Measurements from ENCODE around the gene SURF1.

Gene SURF1

DNA sequence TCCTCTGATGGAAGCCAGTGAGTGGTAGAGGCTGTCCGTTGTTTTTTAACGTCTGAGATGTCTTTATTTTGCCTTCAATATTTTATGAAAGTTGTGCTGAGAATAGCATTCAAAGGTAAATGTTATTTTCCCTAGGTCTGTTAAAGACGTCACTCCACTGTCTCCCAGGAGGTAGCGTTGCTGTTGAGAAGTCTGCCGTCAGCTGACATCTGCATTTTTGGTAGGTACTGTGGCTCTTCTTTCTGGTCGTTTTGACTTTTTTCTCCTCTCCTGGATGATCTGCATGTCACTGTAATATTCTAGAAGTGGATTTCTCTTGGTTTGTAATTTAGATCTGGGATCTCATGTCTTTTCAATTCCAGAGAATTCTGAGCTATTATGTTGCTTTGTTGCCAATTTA, 46.7 kb downstream of the SURF1 start:
- H3K27ac ChIP-seq (ENCODE audit: low read depth, low read length), result no peak overlapping the region
- H3K4me3 ChIP-seq (ENCODE audit: insufficient read depth, low read length, poor library complexity, severe bottlenecking), result no peak overlapping the region
- H2AFZ ChIP-seq (ENCODE audit: low read depth, low read length, severe bottlenecking), result no peak overlapping the region
- no peaks in the 10 kb centered on the region for H3K9me3 ChIP-seq (ENCODE audit: insufficient read depth, low read length)
- no peaks in the 10 kb centered on the region for H3F3A ChIP-seq (ENCODE audit: insufficient read depth)
- H3K9me2 ChIP-seq (replicated peaks; ENCODE audit: insufficient read depth, low read length), result no peaks in the 10 kb centered on the region
- H3K4me2 ChIP-seq (ENCODE audit: low read depth, low read length, poor library complexity, severe bottlenecking), result no peak overlapping the region
- TF ChIP-seq, protein P1, sequence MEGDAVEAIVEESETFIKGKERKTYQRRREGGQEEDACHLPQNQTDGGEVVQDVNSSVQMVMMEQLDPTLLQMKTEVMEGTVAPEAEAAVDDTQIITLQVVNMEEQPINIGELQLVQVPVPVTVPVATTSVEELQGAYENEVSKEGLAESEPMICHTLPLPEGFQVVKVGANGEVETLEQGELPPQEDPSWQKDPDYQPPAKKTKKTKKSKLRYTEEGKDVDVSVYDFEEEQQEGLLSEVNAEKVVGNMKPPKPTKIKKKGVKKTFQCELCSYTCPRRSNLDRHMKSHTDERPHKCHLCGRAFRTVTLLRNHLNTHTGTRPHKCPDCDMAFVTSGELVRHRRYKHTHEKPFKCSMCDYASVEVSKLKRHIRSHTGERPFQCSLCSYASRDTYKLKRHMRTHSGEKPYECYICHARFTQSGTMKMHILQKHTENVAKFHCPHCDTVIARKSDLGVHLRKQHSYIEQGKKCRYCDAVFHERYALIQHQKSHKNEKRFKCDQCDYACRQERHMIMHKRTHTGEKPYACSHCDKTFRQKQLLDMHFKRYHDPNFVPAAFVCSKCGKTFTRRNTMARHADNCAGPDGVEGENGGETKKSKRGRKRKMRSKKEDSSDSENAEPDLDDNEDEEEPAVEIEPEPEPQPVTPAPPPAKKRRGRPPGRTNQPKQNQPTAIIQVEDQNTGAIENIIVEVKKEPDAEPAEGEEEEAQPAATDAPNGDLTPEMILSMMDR (IDR thresholded peaks at IDR 0.05; ENCODE audit: insufficient read depth, low read length, poor library complexity, severe bottlenecking), result no peak
- TF ChIP-seq EZH2phosphoT487 (conservative IDR thresholded peaks at IDR 0.05; ENCODE audit: low read length), result no peak
- H4K20me1 ChIP-seq (ENCODE audit: low read depth, low read length), result no peaks in the 10 kb centered on the region
- no peaks in the 10 kb centered on the region for H3K27me3 ChIP-seq (ENCODE audit: low read length)
- no peak overlapping the region for H3K9ac ChIP-seq (ENCODE audit: low read length)
- H3K79me2 ChIP-seq (ENCODE audit: insufficient read depth, low read length), result no peaks in the 10 kb centered on the region
- H3K36me3 ChIP-seq (ENCODE audit: low read length), result no peaks in the 10 kb centered on the region

DNA sequence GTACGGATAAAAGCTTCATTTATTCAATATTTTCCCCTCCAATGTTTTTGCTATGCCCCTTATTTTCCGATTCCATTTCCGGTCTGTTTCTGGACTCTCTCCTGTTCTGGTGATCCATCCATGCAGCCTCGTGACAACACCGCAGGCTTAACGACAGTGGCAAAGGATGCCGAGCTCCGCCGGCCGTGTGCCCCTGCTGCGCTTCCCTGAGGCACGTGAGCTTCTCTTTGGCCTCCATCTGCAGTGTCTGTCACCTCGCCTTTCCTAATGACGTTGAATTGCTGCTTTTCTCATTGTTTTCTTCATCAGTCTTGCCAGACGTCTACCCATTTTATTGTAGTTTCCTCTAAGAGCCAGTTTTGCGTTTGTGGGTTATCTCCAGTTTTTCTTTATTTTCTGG, 49.0 kb downstream of the SURF1 start:
- H4K20me1 ChIP-seq (ENCODE audit: low read depth, low read length), result no peaks in the 10 kb centered on the region
- no peak overlapping the region for H3K4me2 ChIP-seq (ENCODE audit: low read depth, low read length, poor library complexity, severe bottlenecking)
- H2AFZ ChIP-seq (ENCODE audit: low read depth, low read length, severe bottlenecking), result no peak overlapping the region
- no peaks in the 10 kb centered on the region for H3F3A ChIP-seq (ENCODE audit: insufficient read depth)
- H3K9me2 ChIP-seq (replicated peaks; ENCODE audit: insufficient read depth, low read length), result no peaks in the 10 kb centered on the region
- no peak overlapping the region for H3K4me3 ChIP-seq (ENCODE audit: insufficient read depth, low read length, poor library complexity, severe bottlenecking)
- no peak overlapping the region for H3K9ac ChIP-seq (ENCODE audit: low read length)
- H3K79me2 ChIP-seq (ENCODE audit: insufficient read depth, low read length), result no peaks in the 10 kb centered on the region
- no peaks in the 10 kb centered on the region for H3K36me3 ChIP-seq (ENCODE audit: low read length)
- H3K27me3 ChIP-seq (ENCODE audit: low read length), result no peaks in the 10 kb centered on the region
- TF ChIP-seq, protein P1 (IDR thresholded peaks at IDR 0.05; ENCODE audit: insufficient read depth, low read length, poor library complexity, severe bottlenecking), result no peak
- TF ChIP-seq EZH2phosphoT487 (conservative IDR thresholded peaks at IDR 0.05; ENCODE audit: low read length), result no peak
- H3K9me3 ChIP-seq (ENCODE audit: insufficient read depth, low read length), result no peaks in the 10 kb centered on the region
- H3K27ac ChIP-seq (ENCODE audit: low read depth, low read length), result no peak overlapping the region

GRCh38 chr9:133306242-133307204, 49.8 kb downstream of the SURF1 start:
- TF ChIP-seq, protein P1 (IDR thresholded peaks at IDR 0.05; ENCODE audit: insufficient read depth, low read length, poor library complexity, severe bottlenecking), result no peak
- TF ChIP-seq EZH2phosphoT487 (conservative IDR thresholded peaks at IDR 0.05; ENCODE audit: low read length), result no peak
- H3K4me2 ChIP-seq (ENCODE audit: low read depth, low read length, poor library complexity, severe bottlenecking), result no peak overlapping the region
- H4K20me1 ChIP-seq (ENCODE audit: low read depth, low read length), result no peaks in the 10 kb centered on the region
- no peak overlapping the region for H3K27ac ChIP-seq (ENCODE audit: low read depth, low read length)
- H3K9ac ChIP-seq (ENCODE audit: low read length), result no peak overlapping the region
- H2AFZ ChIP-seq (ENCODE audit: low read depth, low read length, severe bottlenecking), result no peak overlapping the region
- H3K36me3 ChIP-seq (ENCODE audit: low read length), result no peaks in the 10 kb centered on the region
- no peaks in the 10 kb centered on the region for H3K79me2 ChIP-seq (ENCODE audit: insufficient read depth, low read length)
- H3K9me3 ChIP-seq (ENCODE audit: insufficient read depth, low read length), result no peaks in the 10 kb centered on the region
- no peaks in the 10 kb centered on the region for H3F3A ChIP-seq (ENCODE audit: insufficient read depth)
- H3K4me3 ChIP-seq (ENCODE audit: insufficient read depth, low read length, poor library complexity, severe bottlenecking), result no peak overlapping the region
- H3K27me3 ChIP-seq (ENCODE audit: low read length), result no peaks in the 10 kb centered on the region
- H3K9me2 ChIP-seq (replicated peaks; ENCODE audit: insufficient read depth, low read length), result no peaks in the 10 kb centered on the region
